Measurements from ENCODE around the gene GRM7.

GRM7 gene

GRCh38 chr3:7203969-7204847 lies 343.3 kb downstream of the GRM7 start:
- DNase-seq: no peak
- TF ChIP-seq CTCF (IDR thresholded peaks at IDR 0.05; ENCODE audit: low read depth, low read length): no peak

GRCh38 chr3:7204848-7205156 lies 343.9 kb downstream of the GRM7 start:
- no peak for DNase-seq
- Histone ChIP-seq H3K4me3 (ENCODE audit: low read depth, low read length) (no peak overlapping the region), H3K27ac (no peak overlapping the region), H3K36me3 (no peaks in the 10 kb centered on the region), H3K9me3 (ENCODE audit: severe bottlenecking) (no peaks in the 10 kb centered on the region), H3K27me3 (ENCODE audit: insufficient read depth, low read depth, severe bottlenecking) (no peaks in the 10 kb centered on the region)
- TF ChIP-seq CTCF (IDR thresholded peaks at IDR 0.05; ENCODE audit: low read depth, low read length): no peak

More at GRCh38 chr3:7203969-7204847, 343.3 kb downstream of the GRM7 start:
- Histone ChIP-seq H3K9me3 (ENCODE audit: severe bottlenecking) (no peaks in the 10 kb centered on the region), H3K27me3 (ENCODE audit: insufficient read depth, low read depth, severe bottlenecking) (no peaks in the 10 kb centered on the region), H3K36me3 (no peaks in the 10 kb centered on the region), H3K4me3 (ENCODE audit: low read depth, low read length) (no peak overlapping the region), H3K27ac (no peak overlapping the region)

GRCh38 chr3:7205535-7205934 lies 344.6 kb downstream of the GRM7 start:
- TF ChIP-seq CTCF (IDR thresholded peaks at IDR 0.05; ENCODE audit: low read depth, low read length): no peak
- no peak overlapping the region for H3K4me3 ChIP-seq (ENCODE audit: low read depth, low read length)
- H3K27me3 ChIP-seq (ENCODE audit: insufficient read depth, low read depth, severe bottlenecking): no peaks in the 10 kb centered on the region
- H3K36me3 ChIP-seq: no peaks in the 10 kb centered on the region
- DNase-seq: no peak
- H3K27ac ChIP-seq: no peak overlapping the region
- no peaks in the 10 kb centered on the region for H3K9me3 ChIP-seq (ENCODE audit: severe bottlenecking)

GRCh38 chr3:7205962-7206361 lies 345.0 kb downstream of the GRM7 start:
- no peak for TF ChIP-seq CTCF (IDR thresholded peaks at IDR 0.05; ENCODE audit: low read depth, low read length)
- Histone ChIP-seq H3K27ac (no peak overlapping the region), H3K4me3 (ENCODE audit: low read depth, low read length) (no peak overlapping the region), H3K36me3 (no peaks in the 10 kb centered on the region), H3K9me3 (ENCODE audit: severe bottlenecking) (no peaks in the 10 kb centered on the region), H3K27me3 (ENCODE audit: insufficient read depth, low read depth, severe bottlenecking) (no peaks in the 10 kb centered on the region)
- DNase-seq: no peak

- H3K9me3 ChIP-seq (ENCODE audit: severe bottlenecking): no peaks in the 10 kb centered on the region
- H3K4me3 ChIP-seq (ENCODE audit: low read depth, low read length): no peak overlapping the region
- H3K27me3 ChIP-seq (ENCODE audit: insufficient read depth, low read depth, severe bottlenecking): no peaks in the 10 kb centered on the region
- no peak for TF ChIP-seq CTCF (IDR thresholded peaks at IDR 0.05; ENCODE audit: low read depth, low read length)
- no peaks in the 10 kb centered on the region for H3K36me3 ChIP-seq
- H3K27ac ChIP-seq: no peak overlapping the region
- DNase-seq: no peak
Observed at GRCh38 chr3:7207125-7207524, 346.2 kb downstream of the GRM7 start.

- no peak for TF ChIP-seq CTCF (IDR thresholded peaks at IDR 0.05; ENCODE audit: low read depth, low read length)
Observed at GRCh38 chr3:7207928-7208327, 347.0 kb downstream of the GRM7 start.

More at GRCh38 chr3:7207928-7208327, 347.0 kb downstream of the GRM7 start:
- H3K27me3 ChIP-seq (ENCODE audit: insufficient read depth, low read depth, severe bottlenecking): no peaks in the 10 kb centered on the region
- DNase-seq: no peak
- no peaks in the 10 kb centered on the region for H3K36me3 ChIP-seq
- H3K4me3 ChIP-seq (ENCODE audit: low read depth, low read length): no peak overlapping the region
- no peak overlapping the region for H3K27ac ChIP-seq
- no peaks in the 10 kb centered on the region for H3K9me3 ChIP-seq (ENCODE audit: severe bottlenecking)
